GM12864 (cell line): ENCODE results near the gene TNNI3K.

Experiments used
- DNase-seq: peaks from one replicate; pipeline ENCODE4 v3.0.0-alpha.2; 2011; ENCODE audit warnings: low read depth
- H3K4me3 ChIP-seq: 2 replicates; pipeline ENCODE4 v1.5.1; 2011; ENCODE audit warnings: mild to moderate bottlenecking, low read depth, low read length, control low read depth
- CTCF ChIP-seq: IDR thresholded peaks from 2 replicates; pipeline ENCODE4 v1.5.1; 2011; ENCODE audit warnings: low read depth, mild to moderate bottlenecking, moderate library complexity, low read length, control low read depth, inconsistent platforms; ENCODE audit errors: missing control alignments

The TNNI3K gene

GRCh38 chr1:74235153-74235552 lies at the start of gene TNNI3K:
TNNI3K (plus strand) TSS chr1:74235387; CDS start chr1:74235452, 65 bp downstream.
- no peak for DNase-seq
- H3K4me3 ChIP-seq: no peak within 1 kb of the TSS
- TF ChIP-seq CTCF: no peak

GRCh38 chr1:74193908-74194307 lies 41.3 kb upstream of the TNNI3K start:
- H3K4me3 ChIP-seq: no peak overlapping the region
- no peak for DNase-seq
- TF ChIP-seq CTCF: no peak

- no peak overlapping the region for H3K4me3 ChIP-seq
- no peak for DNase-seq
- no peak for TF ChIP-seq CTCF
Measured at GRCh38 chr1:74195339-74195738, 39.8 kb upstream of the TNNI3K start.

GRCh38 chr1:74197255-74197654 lies 37.9 kb upstream of the TNNI3K start:
- peak overlapping the region; percentile 92 for H3K4me3 ChIP-seq
- DNase-seq: no peak
- TF ChIP-seq CTCF: no peak

GRCh38 chr1:74197657-74198552 lies 37.3 kb upstream of the TNNI3K start, which contains the start of the genes FPGT and LRRIQ3:
FPGT (plus strand) TSS chr1:74198242; CDS start chr1:74198279, 37 bp downstream.
LRRIQ3 (minus strand) TSS chr1:74198176; CDS start chr1:74183684, 14,492 bp downstream.
- H3K4me3 ChIP-seq: peak within 1 kb of the TSS; percentile 92
- no peak for TF ChIP-seq CTCF
- DNase-seq: peak; percentile 81

GRCh38 chr1:74199504-74199903 lies 35.7 kb upstream of the TNNI3K start:
- no peak for TF ChIP-seq CTCF
- no peak for DNase-seq
- no peak overlapping the region for H3K4me3 ChIP-seq
